Left ventricle myocardium superior (tissue), 1 donor: ENCODE measurements around the gene GPS2. TPM values are rescaled to one million over a fixed set of nuclear protein-coding genes. Genes with fewer than 3 reads are reported as not detected.
A peak's percentile ranks its signal among the peaks of the same experiment; 100 is the strongest.

Source experiments
- ATAC-seq: fragments of 200-7000 bp; cut with Tn5 transposase; one replicate; pipeline ENCODE4 v1.9.1; 2020; ENCODE audit warnings: mild to moderate bottlenecking, moderate library complexity
- DNase-seq: peaks from one replicate; pipeline ENCODE4 v3.0.0-alpha.2; 2020
- intact Hi-C: fragments of 100-400 bp; cut with micrococcal nuclease; formaldehyde crosslinking; loops from one replicate; pipeline ENCODE4 v1.11.0; 2022
- long read RNA-seq: library from polyadenylated mRNA; unstranded; transcript quantifications from one replicate; pipeline ENCODE4 v2.0.0, GENCODE V29; 2021
- total RNA-seq: library from RNA; stranded (reverse); fragmentation: NEBNext Ultra II Directional; extraction: Animal tissue kit (Norgen Biotek cat#: 25700); gene quantifications from one replicate; pipeline ENCODE4 v1.2.1, GENCODE V29; 2021
- donor health status: DM: no; HTN: yes; CAD: no; lungs with severe emphysema.

GPS2 gene, protein sequence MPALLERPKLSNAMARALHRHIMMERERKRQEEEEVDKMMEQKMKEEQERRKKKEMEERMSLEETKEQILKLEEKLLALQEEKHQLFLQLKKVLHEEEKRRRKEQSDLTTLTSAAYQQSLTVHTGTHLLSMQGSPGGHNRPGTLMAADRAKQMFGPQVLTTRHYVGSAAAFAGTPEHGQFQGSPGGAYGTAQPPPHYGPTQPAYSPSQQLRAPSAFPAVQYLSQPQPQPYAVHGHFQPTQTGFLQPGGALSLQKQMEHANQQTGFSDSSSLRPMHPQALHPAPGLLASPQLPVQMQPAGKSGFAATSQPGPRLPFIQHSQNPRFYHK
- total RNA-seq, result 75.0 TPM
- long read RNA-seq, transcript GPS2-201 (11 exons, 1,379 nt), result major isoform, 37 of 221 reads
- long read RNA-seq, transcript GPS2-202 (10 exons, 1,371 nt), result minor isoform, 36 of 221 reads
- long read RNA-seq, partial matches to known transcripts, result 21 of 221 reads
- long read RNA-seq, other reads (novel, unspliced or antisense), result 124 of 221 reads

DNA sequence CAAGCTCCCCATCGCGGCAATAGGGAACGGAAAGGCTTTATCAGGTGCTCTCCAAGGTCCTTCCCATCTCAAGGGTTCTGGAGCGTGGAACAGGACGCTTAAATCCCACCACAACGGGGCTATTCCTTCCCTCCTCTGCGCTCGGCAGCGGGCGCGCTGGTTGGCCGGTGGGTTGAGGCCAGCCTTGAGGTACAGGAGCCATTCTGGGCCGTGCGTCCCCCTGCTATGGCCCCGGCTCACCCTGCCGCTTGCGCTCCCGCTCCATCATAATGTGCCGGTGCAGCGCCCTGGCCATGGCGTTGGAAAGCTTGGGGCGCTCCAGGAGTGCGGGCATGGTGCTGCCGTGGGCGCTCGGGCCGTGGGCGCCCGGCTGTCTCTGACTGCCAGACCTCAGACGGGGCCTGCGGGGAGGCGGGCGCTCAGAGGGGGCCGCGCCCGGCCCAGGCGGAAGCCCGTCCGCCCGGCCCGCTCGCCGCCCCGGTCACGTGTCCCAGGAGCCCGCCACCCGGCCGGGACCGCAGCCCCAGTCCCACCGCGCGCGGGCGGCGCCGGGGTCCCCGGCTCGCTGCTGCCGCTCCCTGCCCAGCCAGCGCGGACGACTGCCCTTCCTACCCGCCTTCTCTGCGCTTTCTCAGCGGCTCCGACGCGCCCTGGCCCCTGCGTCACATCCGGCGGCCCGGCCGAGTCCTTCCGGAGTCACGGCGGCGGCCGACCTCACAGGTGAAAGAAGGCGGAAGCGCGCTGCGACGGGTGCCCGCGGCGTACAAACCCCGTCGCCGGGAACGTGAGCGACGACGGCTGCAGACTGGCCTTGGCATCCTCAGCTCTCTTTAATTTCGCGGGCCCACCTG, at the start of gene GPS2:
GPS2 (minus strand) TSS at position 642 of the 851 bp plus-strand sequence; CDS start at position 334, 308 bp downstream.
- DNase-seq (peak; percentile 96), ATAC-seq (peak; percentile 89)
- intact Hi-C loops, result no loop called here

DNA sequence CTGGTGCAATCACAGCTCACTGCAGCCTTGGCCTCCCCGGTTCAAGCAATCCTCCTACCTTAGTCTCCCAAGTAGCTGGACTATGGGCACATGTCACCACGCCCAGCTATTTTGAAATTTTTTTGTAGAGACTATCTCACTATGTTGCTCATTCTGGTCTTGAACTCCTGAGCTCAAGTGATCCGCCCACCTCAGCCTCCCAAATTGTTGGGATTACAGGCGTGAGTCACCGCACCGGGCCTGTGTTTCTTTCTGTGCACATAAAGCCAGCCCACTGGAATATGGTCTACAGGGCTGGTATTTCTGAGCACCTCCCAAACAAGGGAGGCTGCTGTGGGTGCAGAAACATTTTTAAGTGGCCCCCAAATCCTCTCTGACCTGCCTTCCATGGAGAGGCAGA, 48.2 kb upstream of the GPS2 start:
- ATAC-seq (no peak), DNase-seq (no peak)
- intact Hi-C loops, result no loop called here

DNA sequence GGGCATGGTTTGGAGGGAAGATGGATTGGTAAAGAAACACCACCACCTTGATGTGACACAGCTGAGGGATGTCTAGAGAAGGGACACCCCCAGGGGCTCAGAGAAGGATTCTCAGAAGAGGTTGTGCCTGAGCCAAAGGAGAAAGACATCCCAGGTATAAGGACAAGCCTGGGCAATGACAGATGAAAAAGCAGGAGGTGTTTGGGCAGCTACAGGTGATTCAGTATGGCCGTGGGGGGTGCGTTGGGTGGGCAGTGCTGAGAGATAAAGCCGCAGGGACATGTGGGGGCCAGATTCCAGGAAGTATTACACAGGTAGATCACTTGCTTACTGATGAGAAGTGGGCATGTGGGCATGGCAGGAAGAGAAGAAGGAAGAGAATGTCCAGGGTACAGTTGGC, 46.7 kb upstream of the GPS2 start:
- intact Hi-C loops, result no loop called here
- DNase-seq (no peak), ATAC-seq (no peak)

DNA sequence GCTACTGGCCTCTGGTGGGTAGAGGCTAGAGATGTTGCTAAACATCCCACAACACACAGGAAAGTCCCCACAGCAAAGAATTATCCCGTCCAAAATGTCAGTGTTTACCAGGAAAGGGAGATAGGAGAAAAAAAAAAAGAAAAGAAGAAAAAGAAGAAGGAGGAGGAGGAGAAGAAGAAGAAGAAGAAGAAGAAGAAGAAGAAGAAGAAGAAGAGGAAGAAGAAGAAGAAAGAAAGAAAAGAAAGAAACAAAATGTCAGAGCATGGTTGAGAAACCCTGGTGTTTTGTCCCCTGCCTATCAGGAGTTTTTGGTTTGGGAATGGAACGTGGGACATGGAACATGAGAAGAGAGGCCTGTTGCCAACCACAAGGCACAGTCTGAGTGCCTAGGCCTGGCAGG, 42.2 kb upstream of the GPS2 start:
- intact Hi-C loops, result no loop called here
- DNase-seq (no peak), ATAC-seq (no peak)

DNA sequence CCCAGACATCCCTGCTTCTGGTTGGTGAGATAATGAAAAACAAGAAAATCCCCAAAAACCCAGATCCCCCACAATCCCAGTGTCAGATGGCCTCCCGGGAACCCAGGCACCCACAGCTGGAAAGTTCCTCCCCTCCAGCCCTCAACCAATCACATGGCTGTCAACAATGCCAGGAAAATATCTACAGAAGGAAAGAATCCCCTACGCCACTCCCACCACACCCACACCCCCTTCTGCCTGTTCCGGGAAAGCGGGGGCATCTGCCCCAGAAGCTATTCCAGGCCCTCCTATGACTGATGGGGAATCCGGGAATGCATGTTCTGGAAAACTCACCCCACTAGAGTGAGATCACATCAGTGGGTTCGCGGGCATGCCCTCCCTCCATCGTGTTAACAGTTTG, 41.6 kb upstream of the GPS2 start:
- ATAC-seq, result no peak
- no peak for DNase-seq
- intact Hi-C loops, result no loop called here

DNA sequence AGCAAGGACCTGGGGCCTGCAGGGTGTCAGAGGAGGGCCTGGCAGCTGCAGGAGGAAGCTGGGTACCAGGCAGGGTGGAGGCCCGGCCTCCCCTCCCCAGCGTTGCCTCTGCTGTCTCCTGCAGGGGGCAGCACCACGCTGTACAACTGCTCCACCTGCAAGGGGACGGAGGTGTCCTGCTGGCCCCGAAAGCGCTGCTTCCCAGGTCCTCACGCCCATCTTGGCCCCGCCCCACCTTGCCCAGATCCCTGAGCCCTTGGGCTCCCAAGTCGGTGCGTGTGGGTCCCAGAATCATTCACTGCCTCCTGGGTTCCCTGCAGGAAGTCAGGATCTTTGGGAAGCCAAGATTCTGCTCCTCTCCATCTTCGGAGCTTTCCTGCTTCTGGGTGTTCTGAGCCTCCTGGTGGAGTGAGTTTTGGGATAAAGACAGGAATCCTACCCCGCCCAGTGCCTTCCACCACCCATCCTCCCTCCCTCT, 41.0 kb upstream of the GPS2 start:
- ATAC-seq (no peak), DNase-seq (peak; percentile 87)
- intact Hi-C loops, result no loop called here

DNA sequence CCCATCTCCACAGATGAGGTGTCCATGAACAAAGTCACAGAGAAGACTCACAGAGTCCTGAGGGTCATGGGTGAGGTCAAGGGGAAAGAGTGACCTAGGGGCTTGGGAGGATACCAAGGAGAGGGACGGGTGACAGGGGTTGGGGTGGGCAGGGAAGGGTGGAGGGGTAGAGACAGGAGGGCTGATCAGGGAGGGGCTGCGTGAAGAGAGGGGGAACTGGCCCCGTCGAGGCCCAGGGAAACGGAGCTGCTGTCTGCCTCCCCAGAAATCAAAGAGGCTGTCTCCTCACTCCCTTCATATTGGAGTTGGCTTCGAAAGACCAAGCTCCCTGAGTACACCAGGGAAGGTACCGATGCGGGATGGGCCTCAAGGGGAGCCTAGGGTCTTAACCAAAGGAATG, 40.4 kb upstream of the GPS2 start:
- intact Hi-C loops, result no loop called here
- DNase-seq, result no peak

DNA sequence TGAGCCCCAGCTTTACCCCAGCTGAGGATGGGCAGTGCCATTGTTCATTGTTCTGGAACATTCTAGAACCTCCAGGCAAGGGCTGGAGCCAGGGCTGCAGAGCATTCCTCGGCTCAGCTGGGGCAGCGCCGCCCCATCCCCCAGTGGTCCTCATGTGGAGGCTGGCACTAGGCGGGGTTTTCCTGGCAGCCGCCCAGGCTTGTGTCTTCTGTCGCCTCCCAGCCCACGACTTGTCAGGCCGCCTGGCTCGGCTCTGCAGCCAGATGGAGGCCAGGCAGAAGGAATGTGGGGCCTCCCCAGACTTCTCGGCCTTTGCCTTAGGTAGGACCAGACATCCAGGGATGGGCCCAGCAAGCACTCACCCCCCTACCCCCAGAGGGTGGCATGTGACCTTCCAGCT, 39.9 kb upstream of the GPS2 start, which contains the start of gene TMEM95:
TMEM95 (plus strand) TSS at position 104 of the 400 bp plus-strand sequence; CDS start at position 153, 49 bp downstream.
- ATAC-seq (no peak), DNase-seq (peak; percentile 73)
- intact Hi-C loops, result no loop called here

More for the DNA sequence above, 40.4 kb upstream of the GPS2 start:
- no peak for ATAC-seq

DNA sequence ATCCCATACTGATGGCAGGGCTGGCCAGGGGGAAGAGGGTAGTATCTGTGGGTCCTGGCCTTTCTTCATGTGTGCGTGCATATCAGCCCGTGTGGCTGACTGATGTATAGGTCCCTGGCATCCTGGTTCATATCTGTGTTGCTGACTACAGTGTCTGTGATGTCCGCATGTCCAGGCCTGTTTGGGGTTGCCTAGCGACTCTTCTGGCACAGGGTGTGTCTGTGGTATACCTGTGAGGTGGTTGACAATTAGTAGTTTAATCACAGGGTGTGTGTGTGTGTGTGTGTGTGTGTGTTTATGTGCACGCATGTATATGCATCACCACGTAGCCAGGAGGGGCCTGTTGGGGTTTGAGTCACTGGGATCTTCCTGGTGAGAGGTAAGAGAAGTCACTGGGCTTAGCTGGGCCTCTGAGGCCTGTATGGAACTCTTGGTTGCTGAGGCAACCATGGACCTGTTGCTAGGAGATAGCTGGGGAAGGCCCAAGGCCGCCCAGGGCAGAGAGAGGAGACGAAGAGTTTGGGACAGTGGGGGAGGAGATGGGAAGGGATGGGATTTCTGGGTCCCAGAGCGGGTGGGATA, 39.2 kb upstream of the GPS2 start:
- no peak for DNase-seq
- ATAC-seq, result no peak
- intact Hi-C loops, result no loop called here

DNA sequence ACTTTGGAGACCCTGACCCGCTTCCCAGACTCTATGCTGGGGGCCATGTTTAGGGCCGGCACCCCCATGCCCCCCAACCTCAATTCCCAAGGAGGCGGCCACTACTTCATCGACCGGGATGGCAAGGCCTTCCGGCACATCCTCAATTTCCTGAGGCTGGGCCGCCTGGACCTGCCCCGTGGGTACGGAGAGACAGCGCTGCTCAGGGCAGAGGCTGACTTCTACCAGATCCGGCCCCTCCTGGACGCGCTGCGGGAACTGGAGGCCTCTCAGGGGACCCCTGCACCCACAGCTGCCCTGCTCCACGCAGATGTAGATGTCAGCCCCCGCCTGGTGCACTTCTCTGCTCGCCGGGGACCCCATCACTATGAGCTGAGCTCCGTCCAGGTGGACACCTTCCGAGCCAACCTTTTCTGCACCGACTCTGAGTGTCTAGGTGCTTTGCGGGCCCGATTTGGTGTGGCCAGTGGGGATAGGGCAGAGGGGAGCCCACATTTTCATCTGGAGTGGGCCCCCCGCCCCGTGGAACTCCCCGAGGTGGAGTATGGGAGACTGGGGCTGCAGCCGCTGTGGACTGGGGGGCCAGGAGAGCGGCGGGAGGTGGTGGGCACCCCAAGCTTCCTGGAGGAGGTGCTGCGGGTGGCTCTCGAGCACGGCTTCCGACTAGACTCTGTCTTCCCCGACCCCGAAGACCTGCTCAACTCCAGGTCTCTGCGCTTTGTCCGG, 37.9 kb upstream of the GPS2 start:
- ATAC-seq, result no peak
- DNase-seq, result no peak
- intact Hi-C loops, result no loop called here

DNA sequence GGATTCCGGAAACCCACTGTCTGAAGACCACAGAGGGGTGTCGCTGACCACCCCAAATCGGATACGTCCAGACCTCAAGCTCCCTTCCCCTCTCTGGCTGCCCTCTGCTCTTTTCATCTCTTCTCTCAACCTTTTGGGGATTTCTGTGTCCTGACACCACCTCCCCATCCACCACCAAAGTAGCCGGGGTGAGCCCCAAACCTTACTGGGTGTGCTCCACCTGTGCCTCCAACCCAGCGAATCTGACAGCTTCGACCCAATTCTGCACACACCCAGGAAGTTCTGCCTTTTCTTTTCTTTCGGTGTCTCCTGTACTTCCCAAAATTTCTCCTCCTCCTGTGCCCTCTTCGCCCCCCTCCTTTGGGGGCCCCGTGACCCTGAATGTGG, 37.3 kb upstream of the GPS2 start:
- DNase-seq, result no peak
- ATAC-seq, result no peak
- intact Hi-C loops, result no loop called here

DNA sequence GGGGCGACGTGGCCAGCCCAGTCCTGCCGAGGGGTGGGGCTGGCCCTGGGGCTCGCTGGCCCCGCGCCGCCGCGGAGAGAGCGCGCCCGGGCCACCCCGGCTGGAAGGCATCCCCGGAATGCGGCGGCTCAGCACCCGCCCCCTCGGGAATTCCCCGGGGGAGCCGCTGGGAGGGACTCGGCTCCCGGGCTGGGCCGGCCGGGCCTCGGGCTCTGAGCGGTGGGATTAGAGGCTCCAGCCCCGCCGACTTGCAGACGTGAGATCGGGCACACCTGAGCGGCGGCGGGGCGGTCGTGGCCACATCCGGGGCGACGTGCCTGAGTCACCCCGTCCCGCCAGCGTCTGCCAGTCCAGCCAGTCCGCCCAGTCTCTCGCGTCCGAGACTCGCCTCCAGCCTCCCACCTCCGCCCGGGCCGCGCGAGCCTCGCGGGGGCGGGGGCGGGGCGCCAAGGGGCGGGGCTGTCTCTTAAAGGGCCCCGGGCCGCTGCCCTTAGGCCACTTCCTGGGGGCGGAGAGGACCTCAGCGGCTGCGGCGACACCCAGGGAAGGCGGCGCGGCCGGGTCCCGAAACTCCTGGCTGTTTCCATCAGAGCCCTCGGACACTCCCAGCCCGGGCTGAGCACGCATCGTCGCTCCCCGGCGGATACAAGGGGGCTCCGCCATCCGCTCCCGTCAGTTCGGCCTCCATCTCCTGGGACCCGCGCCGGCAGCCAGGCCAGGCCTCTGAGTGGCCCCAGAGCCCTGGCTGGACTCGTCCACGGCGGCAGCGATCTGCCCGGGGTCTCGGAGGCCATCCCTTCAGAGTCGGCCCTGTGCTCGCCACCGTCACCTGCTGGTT, 36.7 kb upstream of the GPS2 start, which contains the start of gene KCTD11:
KCTD11 (plus strand) TSS at position 498 of the 838 bp plus-strand sequence.
- peak; percentile 97 for DNase-seq
- intact Hi-C loops, result no loop called here
- peak; percentile 80 for ATAC-seq

DNA sequence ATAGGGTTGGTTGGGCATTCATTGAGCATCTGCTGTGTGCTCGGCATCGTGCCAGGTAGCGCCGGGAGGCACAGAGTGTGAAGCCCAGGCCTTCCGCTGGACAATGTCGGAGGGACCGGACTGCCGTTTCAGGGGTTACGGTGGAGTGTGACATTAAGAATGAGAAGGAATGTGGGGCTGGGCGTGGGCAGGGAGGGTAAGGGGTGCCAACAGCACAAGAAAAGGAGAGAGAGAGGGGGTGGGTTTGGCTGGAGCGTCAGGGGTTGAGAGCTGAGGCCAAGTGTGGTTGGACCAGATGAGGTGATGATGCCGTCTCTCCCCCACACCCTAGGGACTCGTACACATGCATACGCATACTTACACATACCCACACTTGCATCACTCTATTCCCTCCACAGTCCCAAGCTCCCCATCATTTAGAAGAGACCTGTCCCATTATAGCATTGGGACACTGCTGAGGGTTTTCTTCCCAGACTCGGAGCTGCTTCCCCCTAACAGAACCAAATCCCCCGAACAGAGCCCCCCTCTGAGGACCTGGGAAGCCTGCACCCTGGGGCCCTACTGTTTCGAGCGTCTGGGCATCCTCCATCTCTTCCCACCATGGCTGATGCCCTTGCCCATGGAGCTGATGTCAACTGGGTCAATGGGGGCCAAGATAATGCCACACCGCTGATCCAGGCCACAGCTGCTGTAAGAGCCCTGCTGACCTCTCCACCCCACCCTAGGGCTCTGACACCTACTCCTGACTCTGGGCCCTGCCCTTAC, 33.5 kb upstream of the GPS2 start:
- no peak for DNase-seq
- intact Hi-C loops, result no loop called here
- no peak for ATAC-seq

DNA sequence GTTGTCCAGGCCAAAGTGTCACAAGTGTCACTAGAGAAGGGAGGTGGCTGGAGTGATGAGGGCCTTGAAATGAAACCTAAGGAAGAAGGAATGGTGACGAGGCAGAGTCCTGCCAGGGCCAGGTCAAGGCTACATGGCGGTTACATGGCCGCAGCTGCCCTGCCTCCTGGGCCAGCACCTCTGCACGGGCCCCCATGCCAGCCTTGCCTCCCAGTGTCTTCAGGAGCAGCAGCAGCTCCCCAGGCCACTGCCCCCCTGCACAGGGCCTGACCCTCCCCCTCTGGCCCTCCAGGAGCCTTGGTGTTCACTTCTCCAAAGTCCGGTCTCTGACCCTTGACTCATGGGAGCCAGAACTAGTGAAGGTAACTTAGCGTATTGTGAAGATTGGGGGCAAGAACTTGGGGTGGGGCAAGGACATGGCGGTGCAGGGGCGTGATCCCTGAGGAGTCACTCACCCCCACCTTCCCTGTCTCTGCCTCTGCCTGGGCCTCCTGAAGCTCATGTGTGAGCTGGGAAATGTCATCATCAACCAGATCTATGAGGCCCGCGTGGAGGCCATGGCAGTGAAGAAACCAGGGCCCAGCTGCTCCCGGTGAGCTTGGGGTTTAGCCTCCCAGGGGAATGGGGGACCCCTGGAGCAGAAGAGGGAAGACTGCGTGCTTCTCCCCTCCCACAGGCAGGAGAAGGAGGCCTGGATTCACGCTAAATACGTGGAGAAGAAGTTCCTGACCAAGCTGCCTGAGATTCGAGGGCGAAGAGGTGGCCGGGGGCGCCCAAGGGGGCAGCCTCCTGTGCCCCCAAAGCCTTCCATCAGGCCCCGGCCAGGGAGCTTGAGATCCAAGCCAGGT, 32.7 kb upstream of the GPS2 start:
- no peak for ATAC-seq
- intact Hi-C loops, result no loop called here
- DNase-seq, result no peak

DNA sequence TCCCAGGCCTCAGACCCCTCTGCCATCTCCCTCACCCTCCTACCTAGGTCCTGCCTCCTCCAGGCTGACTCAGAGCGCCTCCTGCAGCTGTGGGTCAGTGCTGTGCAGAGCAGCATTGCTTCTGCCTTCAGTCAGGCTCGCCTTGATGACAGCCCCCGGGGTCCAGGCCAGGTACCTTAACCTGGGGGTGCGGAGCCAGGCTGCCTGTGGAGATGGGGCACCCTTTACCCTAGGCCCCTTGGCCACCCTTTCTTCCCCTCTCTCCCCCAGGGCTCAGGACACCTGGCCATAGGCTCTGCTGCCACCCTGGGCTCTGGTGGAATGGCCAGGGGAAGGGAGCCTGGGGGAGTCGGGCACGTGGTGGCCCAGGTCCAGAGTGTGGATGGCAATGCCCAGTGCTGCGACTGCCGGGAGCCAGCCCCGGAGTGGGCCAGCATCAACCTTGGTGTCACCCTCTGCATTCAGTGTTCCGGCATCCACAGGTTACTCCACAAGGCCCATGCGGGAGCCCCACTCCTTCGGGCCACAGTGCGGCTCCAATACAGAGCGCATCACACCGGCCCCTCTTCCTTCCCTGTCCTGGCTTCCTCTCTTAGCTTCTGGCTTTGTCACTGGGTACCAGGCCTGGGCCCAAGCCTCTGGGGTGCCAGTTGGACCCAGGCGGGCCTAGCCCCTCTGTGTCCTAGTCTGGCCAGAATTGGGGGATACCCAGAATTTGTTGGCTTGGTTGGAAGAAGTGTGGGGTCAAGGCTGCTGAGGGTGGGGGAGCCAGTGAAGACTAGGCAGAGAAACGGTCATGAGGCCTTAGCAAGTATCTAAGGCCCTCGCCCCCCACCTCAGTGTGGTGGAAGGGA, 31.8 kb upstream of the GPS2 start:
- no peak for ATAC-seq
- intact Hi-C loops, result no loop called here
- DNase-seq, result no peak

DNA sequence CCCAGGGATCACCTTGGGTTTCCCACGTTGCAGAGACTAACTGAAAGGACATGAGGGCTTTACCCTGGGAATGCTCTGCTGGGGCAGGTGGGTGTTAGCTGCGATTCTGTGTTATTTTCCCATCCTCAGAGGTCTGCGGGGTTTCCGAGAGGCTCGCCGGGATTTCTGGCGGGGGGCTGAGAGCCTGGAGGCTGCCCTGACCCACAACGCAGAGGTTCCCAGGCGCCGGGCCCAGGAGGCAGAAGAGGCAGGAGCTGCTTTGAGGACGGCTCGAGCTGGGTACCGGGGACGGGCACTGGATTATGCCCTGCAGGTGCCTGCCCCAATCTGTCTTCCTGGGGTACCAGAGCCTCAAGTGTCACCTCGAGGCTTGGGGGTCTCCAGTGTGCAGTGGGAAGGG, 28.1 kb upstream of the GPS2 start:
- DNase-seq (no peak), ATAC-seq (no peak)
- intact Hi-C loops, result no loop called here
